Measurements from ENCODE around the gene EPHA8. TPM values are rescaled to one million over a fixed set of nuclear protein-coding genes. Genes with fewer than 3 reads are reported as not detected.

The EPHA8 gene
- polyA plus RNA-seq, 1 experiment: not detected

- no peak overlapping the region for H3K27ac ChIP-seq (ENCODE audit: low read depth, low read length)
- ChIA-PET POLR2A (no interaction called here), CTCF (no interaction called here)
- H3K4me3 ChIP-seq (ENCODE audit: low read depth, low read length): no peak overlapping the region
- peaks cover 54% of the 10 kb centered on the region for H3K27me3 ChIP-seq (ENCODE audit: control insufficient read depth, insufficient read depth, low read length)
- no peak for TF ChIP-seq CTCF (IDR thresholded peaks at IDR 0.05; ENCODE audit: low read depth, low read length)
- no peak for DNase-seq (ENCODE audit: low read depth, low spot score)
- H3K9me3 ChIP-seq (ENCODE audit: control insufficient read depth, insufficient read depth, low read length): no peaks in the 10 kb centered on the region
These were observed 86.9 kb downstream of the EPHA8 start for GRCh38 chr1:22650089-22650693.

GRCh38 chr1:22651941-22652856, 88.9 kb downstream of the EPHA8 start:
- peaks cover 62% of the 10 kb centered on the region for H3K27me3 ChIP-seq (ENCODE audit: control insufficient read depth, insufficient read depth, low read length)
- POLR2A ChIA-PET: no interaction called here
- DNase-seq (ENCODE audit: low read depth, low spot score): no peak
- H3K27ac ChIP-seq (ENCODE audit: low read depth, low read length): no peak overlapping the region
- CTCF ChIA-PET: interaction anchor here (0.7 to 2.1 kb wide), 3 partner anchors 11 to 278 kb away, joined by 3 to 6 read pairs (median 3); no protein-coding TSS in a partner anchor
- no peak for TF ChIP-seq CTCF (IDR thresholded peaks at IDR 0.05; ENCODE audit: low read depth, low read length)
- no peak overlapping the region for H3K4me3 ChIP-seq (ENCODE audit: low read depth, low read length)
- no peaks in the 10 kb centered on the region for H3K9me3 ChIP-seq (ENCODE audit: control insufficient read depth, insufficient read depth, low read length)

- Histone ChIP-seq H3K9me3 (ENCODE audit: control insufficient read depth, insufficient read depth, low read length) (no peaks in the 10 kb centered on the region), H3K27me3 (ENCODE audit: control insufficient read depth, insufficient read depth, low read length) (peaks cover 66% of the 10 kb centered on the region), H3K4me3 (ENCODE audit: low read depth, low read length) (no peak within 1 kb of the TSS), H3K27ac (ENCODE audit: low read depth, low read length) (no peak within 1 kb of the TSS)
- ChIA-PET POLR2A (no interaction called here), CTCF (interaction anchor here (0.7 to 2.1 kb wide), 3 partner anchors 12 to 278 kb away, joined by 3 to 6 read pairs (median 3); no protein-coding TSS in a partner anchor)
- TF ChIP-seq CTCF (IDR thresholded peaks at IDR 0.05; ENCODE audit: low read depth, low read length): no peak
- no peak for DNase-seq (ENCODE audit: low read depth, low spot score)
These were observed 89.6 kb downstream of the EPHA8 start, which contains the start of gene C1QB for GRCh38 chr1:22652881-22653316. C1QB (plus strand) TSS chr1:22653236; CDS start chr1:22659463, 6,227 bp downstream.

Small RNA genes lying within 50 kb of the gene (small RNA-seq; reads per million reads assigned to genes)
- not detected for gene MIR6127 (ENCODE audit: insufficient read length, low read depth)

Other genes starting within 250 kb of the EPHA8 start
- 5.9 and 6.8 TPM in 2 replicates for gene ZBTB40, start 111.6 kb upstream of the EPHA8 start, polyA plus RNA-seq (2011; rRNA removed)
- not detected in 2 replicates for gene C1QA, start 73.1 kb downstream of the EPHA8 start, polyA plus RNA-seq (2011; rRNA removed)
- not detected in 2 replicates for gene C1QC, start 80.1 kb downstream of the EPHA8 start, polyA plus RNA-seq (2011; rRNA removed)
- not detected in 2 replicates for gene C1QB, start 89.7 kb downstream of the EPHA8 start, polyA plus RNA-seq (2011; rRNA removed)
- gene EPHB2, start 147.3 kb downstream of the EPHA8 start, polyA plus RNA-seq (2011; rRNA removed): 30.9 and 41.7 TPM in 2 replicates